Measurements from ENCODE around the gene ZFYVE9.

ZFYVE9 gene

GRCh38 chr1:52234708-52235107 lies 92.8 kb downstream of the ZFYVE9 start:
- Histone ChIP-seq H3K36me3 (ENCODE audit: insufficient read depth, low read length) (no peaks in the 10 kb centered on the region), H2AFZ (ENCODE audit: low read length) (no peak overlapping the region), H3K79me2 (ENCODE audit: insufficient read depth, low read length) (no peaks in the 10 kb centered on the region), H3K9me2 (replicated peaks; ENCODE audit: low read depth, low read length) (no peaks in the 10 kb centered on the region), H3K4me3 (ENCODE audit: low read length, poor library complexity, severe bottlenecking) (no peak overlapping the region), H3K4me2 (ENCODE audit: low read depth, low read length, poor library complexity, severe bottlenecking) (no peak overlapping the region), H3K9ac (ENCODE audit: low read depth, low read length, poor library complexity, severe bottlenecking) (no peak overlapping the region), H4K20me1 (ENCODE audit: insufficient read depth, low read length, poor library complexity, severe bottlenecking) (no peaks in the 10 kb centered on the region), H3K4me1 (ENCODE audit: insufficient read depth, low read length, poor library complexity, severe bottlenecking) (no peaks in the 10 kb centered on the region), H3K27me3 (ENCODE audit: insufficient read depth, low read length, poor library complexity, severe bottlenecking) (no peaks in the 10 kb centered on the region), H3K9me3 (ENCODE audit: insufficient read depth, low read depth, low read length) (no peaks in the 10 kb centered on the region), H3F3A (ENCODE audit: low read depth) (no peaks in the 10 kb centered on the region)
- TF ChIP-seq EZH2phosphoT487 (IDR thresholded peaks at IDR 0.05; ENCODE audit: borderline replicate concordance) = no peak
- TF ChIP-seq, protein P1, sequence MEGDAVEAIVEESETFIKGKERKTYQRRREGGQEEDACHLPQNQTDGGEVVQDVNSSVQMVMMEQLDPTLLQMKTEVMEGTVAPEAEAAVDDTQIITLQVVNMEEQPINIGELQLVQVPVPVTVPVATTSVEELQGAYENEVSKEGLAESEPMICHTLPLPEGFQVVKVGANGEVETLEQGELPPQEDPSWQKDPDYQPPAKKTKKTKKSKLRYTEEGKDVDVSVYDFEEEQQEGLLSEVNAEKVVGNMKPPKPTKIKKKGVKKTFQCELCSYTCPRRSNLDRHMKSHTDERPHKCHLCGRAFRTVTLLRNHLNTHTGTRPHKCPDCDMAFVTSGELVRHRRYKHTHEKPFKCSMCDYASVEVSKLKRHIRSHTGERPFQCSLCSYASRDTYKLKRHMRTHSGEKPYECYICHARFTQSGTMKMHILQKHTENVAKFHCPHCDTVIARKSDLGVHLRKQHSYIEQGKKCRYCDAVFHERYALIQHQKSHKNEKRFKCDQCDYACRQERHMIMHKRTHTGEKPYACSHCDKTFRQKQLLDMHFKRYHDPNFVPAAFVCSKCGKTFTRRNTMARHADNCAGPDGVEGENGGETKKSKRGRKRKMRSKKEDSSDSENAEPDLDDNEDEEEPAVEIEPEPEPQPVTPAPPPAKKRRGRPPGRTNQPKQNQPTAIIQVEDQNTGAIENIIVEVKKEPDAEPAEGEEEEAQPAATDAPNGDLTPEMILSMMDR (conservative IDR thresholded peaks at IDR 0.05; ENCODE audit: low read length) = no peak

- Histone ChIP-seq H3K4me3 (ENCODE audit: low read length, poor library complexity, severe bottlenecking) (no peak overlapping the region), H3K9me3 (ENCODE audit: insufficient read depth, low read depth, low read length) (no peaks in the 10 kb centered on the region), H3K4me2 (ENCODE audit: low read depth, low read length, poor library complexity, severe bottlenecking) (no peak overlapping the region), H4K20me1 (ENCODE audit: insufficient read depth, low read length, poor library complexity, severe bottlenecking) (no peaks in the 10 kb centered on the region), H3K36me3 (ENCODE audit: insufficient read depth, low read length) (no peaks in the 10 kb centered on the region), H3K9ac (ENCODE audit: low read depth, low read length, poor library complexity, severe bottlenecking) (no peak overlapping the region), H3K79me2 (ENCODE audit: insufficient read depth, low read length) (no peaks in the 10 kb centered on the region), H3K9me2 (replicated peaks; ENCODE audit: low read depth, low read length) (no peaks in the 10 kb centered on the region), H2AFZ (ENCODE audit: low read length) (no peak overlapping the region), H3F3A (ENCODE audit: low read depth) (no peaks in the 10 kb centered on the region), H3K4me1 (ENCODE audit: insufficient read depth, low read length, poor library complexity, severe bottlenecking) (peaks cover 4% of the 10 kb centered on the region), H3K27me3 (ENCODE audit: insufficient read depth, low read length, poor library complexity, severe bottlenecking) (no peaks in the 10 kb centered on the region)
- no peak for TF ChIP-seq EZH2phosphoT487 (IDR thresholded peaks at IDR 0.05; ENCODE audit: borderline replicate concordance)
- TF ChIP-seq, protein P1 (conservative IDR thresholded peaks at IDR 0.05; ENCODE audit: low read length) = no peak
Measured at GRCh38 chr1:52235646-52236045, 93.8 kb downstream of the ZFYVE9 start.

DNA sequence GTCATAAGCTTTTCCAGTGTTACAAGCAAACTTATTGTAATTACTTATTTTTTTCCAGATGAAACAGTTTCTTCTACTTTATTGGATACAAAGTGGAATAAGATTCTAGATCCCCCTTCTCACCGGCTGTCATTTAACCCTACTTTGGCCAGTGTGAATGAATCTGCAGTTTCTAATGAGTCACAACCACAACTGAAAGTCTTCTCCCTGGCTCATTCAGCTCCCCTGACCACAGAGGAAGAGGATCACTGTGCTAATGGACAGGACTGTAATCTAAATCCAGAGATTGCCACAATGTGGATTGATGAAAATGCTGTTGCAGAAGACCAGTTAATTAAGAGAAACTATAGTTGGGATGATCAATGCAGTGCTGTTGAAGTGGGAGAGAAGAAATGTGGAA lies 95.5 kb downstream of the ZFYVE9 start:
- Histone ChIP-seq H3K4me2 (ENCODE audit: low read depth, low read length, poor library complexity, severe bottlenecking) (no peak overlapping the region), H4K20me1 (ENCODE audit: insufficient read depth, low read length, poor library complexity, severe bottlenecking) (no peaks in the 10 kb centered on the region), H3K4me3 (ENCODE audit: low read length, poor library complexity, severe bottlenecking) (no peak overlapping the region)

More for the DNA sequence above, 95.5 kb downstream of the ZFYVE9 start:
- H3K4me1 ChIP-seq (ENCODE audit: insufficient read depth, low read length, poor library complexity, severe bottlenecking) = peaks cover 6% of the 10 kb centered on the region
- no peak overlapping the region for H2AFZ ChIP-seq (ENCODE audit: low read length)
- no peaks in the 10 kb centered on the region for H3K79me2 ChIP-seq (ENCODE audit: insufficient read depth, low read length)
- no peaks in the 10 kb centered on the region for H3K9me2 ChIP-seq (replicated peaks; ENCODE audit: low read depth, low read length)
- no peaks in the 10 kb centered on the region for H3K27me3 ChIP-seq (ENCODE audit: insufficient read depth, low read length, poor library complexity, severe bottlenecking)
- H3K36me3 ChIP-seq (ENCODE audit: insufficient read depth, low read length) = no peaks in the 10 kb centered on the region
- no peaks in the 10 kb centered on the region for H3F3A ChIP-seq (ENCODE audit: low read depth)
- no peak for TF ChIP-seq EZH2phosphoT487 (IDR thresholded peaks at IDR 0.05; ENCODE audit: borderline replicate concordance)
- TF ChIP-seq, protein P1 (conservative IDR thresholded peaks at IDR 0.05; ENCODE audit: low read length) = no peak
- H3K9me3 ChIP-seq (ENCODE audit: insufficient read depth, low read depth, low read length) = no peaks in the 10 kb centered on the region
- no peak overlapping the region for H3K9ac ChIP-seq (ENCODE audit: low read depth, low read length, poor library complexity, severe bottlenecking)

All from Loucy (cell line).